ENCODE data around the gene KCNMA1.
"Not testable (repeated sequence)": the region's sequence is repeated elsewhere in the genome, so short reads cannot be mapped to it uniquely, and the experiment has no call there.

The KCNMA1 gene

DNA sequence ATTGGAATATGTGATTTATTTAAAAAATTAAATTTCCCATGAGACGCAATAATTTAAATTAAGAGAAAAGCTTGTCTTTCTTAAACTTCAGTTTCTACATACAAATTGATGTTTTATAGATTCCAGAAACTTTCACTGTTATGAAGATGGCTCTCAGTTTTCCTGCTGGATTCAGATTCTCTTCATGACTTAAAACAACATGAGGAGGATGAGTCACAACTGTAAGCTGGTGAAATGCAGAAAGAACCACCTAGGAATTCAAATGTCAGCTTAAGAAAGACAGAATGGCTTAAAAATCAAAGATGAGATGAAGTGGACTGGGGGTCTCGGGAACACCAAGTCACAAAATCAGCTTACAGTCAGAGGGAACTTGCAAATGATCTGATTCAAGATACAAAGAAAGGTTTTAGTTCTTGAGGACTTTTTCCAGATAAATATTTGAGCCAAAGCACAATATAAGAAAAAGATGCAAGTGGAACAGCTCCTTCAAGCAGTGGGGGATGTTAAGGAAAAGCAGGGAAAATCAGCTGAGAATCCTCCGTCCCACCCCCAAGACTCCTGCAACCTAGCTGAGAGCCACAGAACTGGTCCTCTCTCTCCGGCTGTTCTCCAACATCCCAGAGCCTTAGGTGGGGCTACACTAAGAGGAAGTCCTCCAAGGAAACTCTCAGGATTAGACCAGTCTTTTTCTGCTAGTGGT, 279.8 kb downstream of the KCNMA1 start:
- no peak for DNase-seq

- DNase-seq, result no peak
These were observed 280.4 kb downstream of the KCNMA1 start for GRCh38 chr10:77357185-77357584.

- no peak for DNase-seq
These were observed 281.8 kb downstream of the KCNMA1 start for GRCh38 chr10:77355844-77356243.

GRCh38 chr10:77351386-77351785, 286.2 kb downstream of the KCNMA1 start:
- no peak for DNase-seq

DNA sequence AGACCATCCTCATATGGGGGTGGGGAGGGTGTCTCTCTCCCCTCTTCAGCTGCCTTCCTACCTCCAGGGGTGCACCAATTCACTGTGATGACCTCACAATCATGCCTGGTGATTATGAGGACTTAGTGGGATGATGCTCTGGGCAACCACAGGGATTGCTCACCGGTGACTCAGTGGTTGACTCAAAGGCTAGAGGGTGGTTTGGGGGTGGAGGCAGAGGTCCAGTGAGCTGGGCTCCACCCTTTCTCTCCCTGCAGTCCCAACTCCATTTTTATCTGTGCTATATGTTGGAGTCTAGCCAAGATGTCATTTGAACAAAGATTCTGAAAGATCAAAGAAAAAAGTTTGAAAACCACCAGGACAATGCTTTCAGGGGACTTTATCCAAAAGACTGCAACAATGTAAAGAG, 286.9 kb downstream of the KCNMA1 start:
- DNase-seq, result peak; percentile 45

- DNase-seq, result no peak
These were observed 287.5 kb downstream of the KCNMA1 start for GRCh38 chr10:77350134-77350533.

DNA sequence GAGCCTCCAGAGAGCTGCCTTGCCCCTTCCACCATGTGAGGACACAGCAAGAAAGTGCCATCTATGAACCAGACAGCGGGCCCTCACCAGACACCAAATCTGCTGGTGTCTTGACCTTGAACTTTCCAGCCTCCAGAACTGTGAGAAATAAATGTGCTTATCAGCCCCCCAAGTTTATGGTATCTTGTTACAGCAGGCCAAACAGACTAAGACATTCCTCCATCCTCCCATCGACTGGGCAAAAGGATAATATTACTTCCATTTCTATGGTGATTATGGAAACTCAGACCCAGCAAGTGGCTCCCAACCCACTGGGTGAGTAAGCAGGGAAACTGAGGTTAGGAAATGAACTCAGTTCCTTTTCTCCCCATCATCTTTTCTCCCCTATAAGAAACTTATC, 288.4 kb downstream of the KCNMA1 start:
- DNase-seq, result no peak

- no peak for DNase-seq
These were observed 288.9 kb downstream of the KCNMA1 start for GRCh38 chr10:77348751-77349150.

- no peak for DNase-seq
These were observed 289.5 kb downstream of the KCNMA1 start for GRCh38 chr10:77348082-77348481.

DNA sequence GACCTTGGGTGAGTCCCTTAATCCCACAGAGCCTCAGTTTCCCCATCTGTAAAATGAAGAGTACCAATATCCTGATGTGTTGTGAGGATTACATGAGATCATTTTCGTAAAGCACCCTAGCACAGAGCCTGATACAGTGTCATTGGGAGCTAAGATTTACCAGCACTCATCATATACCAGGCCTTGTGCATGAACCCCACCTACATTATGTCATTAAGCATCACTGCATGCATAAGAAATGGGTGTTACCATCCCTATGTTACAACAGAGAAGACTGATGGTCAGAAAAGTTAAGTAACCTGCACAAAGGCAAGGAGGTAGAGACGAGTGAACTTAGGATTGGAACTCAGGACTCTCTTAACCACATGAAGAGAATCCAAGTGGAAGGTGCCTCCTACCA, 290.6 kb downstream of the KCNMA1 start:
- DNase-seq, result no peak

DNA sequence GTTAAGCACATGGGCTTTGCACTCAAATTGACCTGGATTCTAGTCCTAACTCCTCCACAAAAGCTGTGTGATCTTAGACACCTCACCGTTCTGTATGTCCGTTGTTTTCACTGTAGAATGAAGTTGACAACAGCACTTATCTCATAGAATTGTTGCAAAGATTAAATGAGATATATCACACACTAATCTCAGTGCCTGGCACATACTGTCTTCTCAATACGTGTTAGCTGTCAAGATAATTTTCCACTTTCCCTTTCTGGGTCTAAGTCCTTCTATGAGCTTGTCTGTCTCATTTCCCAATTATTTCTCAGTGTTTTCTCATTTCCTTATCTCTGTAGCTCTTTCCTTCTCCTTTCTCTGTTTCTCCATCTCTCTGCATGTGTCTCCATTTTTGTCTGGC, 296.6 kb downstream of the KCNMA1 start:
- DNase-seq, result no peak

- DNase-seq, result not testable (repeated sequence)
These were observed 297.7 kb downstream of the KCNMA1 start for GRCh38 chr10:77339872-77340271.

GRCh38 chr10:77339166-77339565, 298.4 kb downstream of the KCNMA1 start:
- no peak for DNase-seq

DNA sequence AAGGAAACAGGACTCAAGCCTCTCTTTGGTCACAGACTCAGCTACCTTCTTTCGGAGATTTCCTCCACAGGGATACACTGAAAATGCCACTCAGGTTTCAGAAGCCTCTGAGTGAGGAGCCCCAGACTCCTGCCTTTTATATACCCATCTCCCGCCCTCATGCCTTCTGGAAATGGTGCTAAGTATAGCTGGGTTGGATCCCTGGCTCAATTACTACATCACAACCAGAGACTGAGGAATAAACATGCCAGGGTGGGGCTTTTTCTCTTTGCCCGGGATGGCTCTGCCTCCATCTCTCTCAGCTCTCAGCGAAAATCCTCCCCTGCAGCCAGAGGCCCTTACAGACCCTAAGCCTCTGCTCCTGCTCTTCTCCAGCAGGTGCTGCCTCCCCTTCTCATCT, 299.5 kb downstream of the KCNMA1 start:
- DNase-seq, result no peak

DNA sequence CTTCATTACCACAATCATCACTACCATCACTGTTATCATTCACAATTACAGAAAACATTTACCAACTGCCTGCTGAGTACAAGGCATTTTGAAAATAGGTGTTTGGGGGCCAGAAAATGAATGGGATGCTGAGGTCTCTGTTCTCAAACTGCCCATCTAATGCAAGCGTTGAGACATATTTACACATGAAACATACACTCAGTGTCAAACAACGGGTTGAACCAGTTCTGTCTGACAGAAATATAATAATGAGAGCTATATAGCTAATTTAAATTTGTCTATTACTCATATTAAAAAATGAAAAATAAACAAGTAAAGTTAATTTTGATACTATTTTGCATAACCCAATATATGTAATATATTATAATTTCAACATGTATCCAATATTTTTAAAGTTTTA, 303.1 kb downstream of the KCNMA1 start:
- DNase-seq, result no peak

DNA sequence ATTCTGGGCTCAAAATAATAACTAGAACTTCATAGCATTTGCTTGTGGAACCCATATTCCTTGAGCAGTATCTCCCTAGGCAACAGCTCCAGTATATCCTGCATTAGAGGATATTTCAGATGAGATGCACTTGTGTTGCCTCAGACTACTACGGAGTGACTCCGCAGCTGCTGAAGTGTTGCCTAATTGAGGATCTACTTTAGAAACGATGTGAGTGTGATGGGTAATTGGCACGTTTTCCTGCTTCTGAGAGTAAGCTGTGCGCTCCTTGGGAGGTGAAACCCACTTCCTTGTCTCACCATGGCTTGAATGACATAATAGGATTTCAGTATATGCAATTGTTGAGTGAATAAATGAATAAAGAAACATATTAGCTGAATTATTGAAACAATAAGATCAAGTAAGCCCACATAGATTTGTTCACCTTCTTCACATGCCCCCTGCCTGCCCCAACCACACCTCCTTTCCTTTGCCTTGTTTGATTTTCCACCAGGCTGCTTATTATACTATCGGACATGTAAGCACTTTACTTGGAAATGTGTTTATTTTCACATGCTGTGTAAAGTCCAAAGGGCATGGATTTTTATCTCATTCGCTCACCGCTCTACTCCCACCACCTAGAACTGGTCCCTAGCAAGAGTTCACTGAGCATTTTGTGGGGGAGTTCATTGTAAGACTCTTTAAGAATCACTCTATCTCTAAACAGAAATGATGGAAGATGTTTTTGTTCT, 303.8 kb downstream of the KCNMA1 start:
- DNase-seq, result no peak

GRCh38 chr10:77332256-77332655, 305.4 kb downstream of the KCNMA1 start:
- DNase-seq, result no peak

GRCh38 chr10:77328272-77328816, 309.3 kb downstream of the KCNMA1 start:
- DNase-seq, result no peak

- DNase-seq, result no peak
These were observed 312.4 kb downstream of the KCNMA1 start for GRCh38 chr10:77325233-77325537.

- no peak for DNase-seq
These were observed 315.8 kb downstream of the KCNMA1 start for GRCh38 chr10:77321838-77322237.

DNA sequence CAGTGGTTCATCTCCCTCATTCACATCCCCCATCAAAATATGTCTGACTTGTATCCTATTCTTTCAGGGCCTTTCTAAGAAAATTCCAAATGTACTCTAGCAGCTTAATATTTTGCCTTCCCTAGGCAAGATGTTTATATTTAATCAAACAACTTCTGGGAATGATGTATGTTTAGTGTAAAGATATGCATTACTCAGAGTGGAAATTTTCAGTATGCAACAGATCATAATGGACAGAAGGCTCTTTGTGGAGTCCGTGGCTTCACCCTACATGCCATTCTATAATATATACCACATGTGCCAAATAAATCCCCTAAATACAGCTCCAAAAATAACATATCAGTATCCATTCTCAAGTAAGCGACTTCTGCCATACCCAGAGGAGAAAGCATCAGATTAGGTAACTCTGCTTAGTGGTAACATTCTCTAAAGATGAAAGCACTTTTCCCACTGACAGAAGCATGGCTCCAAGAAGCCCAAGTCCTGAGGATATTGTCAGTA, 316.6 kb downstream of the KCNMA1 start:
- no peak for DNase-seq

DNA sequence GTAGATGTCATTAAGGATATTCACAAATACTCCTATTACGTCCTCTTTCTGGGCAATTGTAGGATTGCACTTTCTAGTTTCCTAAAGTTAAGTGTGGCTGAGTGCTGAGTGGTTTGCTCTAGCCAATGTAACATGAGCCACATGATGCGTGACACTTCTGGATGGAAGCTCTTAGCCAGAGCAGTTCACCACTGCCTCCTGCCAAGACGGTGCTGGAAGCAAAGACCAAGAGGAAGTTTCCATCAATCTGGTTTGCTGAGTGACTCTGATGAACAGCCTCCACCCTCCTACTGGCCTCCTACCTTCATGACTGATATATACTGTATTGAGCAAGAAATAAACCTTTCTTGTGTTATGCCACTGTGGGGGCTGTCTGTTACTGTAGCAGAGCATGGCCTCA, 318.1 kb downstream of the KCNMA1 start:
- no peak for DNase-seq

DNA sequence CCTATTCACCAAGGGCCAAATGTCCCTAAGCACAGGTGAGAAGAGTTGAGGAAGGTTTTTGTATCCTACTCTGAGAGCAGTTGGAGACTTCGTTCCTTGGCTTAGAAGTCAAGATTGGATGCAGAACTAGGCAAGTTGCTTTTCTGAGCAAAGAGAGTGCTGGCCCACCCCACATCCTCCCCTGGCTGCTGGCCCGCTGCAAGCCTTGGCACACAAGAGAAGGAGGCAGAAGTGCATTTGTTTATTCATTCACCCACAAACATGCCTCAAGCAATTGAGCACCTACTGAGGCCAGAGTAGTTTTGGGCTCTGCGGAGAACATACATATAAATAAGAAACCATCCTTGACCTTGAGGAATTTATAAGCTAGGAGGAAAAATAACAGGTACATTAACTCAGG, 318.9 kb downstream of the KCNMA1 start:
- DNase-seq, result no peak

DNA sequence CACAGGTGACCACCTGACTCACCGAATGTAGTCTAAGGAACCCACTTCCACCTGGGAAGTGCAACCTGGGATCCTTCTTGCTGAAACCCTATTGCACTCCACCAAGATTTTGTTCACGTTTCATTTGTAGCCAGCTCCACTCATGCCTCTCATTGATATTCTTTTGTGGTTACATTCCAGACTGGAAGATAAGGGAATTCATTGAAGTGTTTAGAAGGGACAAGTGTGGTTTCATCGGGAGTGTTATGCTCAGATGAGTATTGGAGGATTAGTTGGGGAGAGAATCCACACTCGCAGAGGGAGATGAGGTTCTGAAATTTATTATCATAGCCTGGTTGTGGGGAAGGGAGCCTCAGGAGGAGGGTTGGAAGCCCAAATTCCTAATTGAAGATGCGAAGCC, 320.4 kb downstream of the KCNMA1 start:
- DNase-seq, result no peak

Measured in left hindlimb (tissue), 1 donor.